Endodermal cell (in vitro differentiated cells): ENCODE results near the gene WSB1. TPM values are rescaled to one million over a fixed set of nuclear protein-coding genes. Genes with fewer than 3 reads are reported as not detected.

Experiments used
- DNase-seq: peaks from one replicate; pipeline ENCODE4 v3.0.0-alpha.2; 2017
- H3K27ac ChIP-seq: 2 replicates; pipeline ENCODE4 v1.5.1; 2013; ENCODE audit warnings: mild to moderate bottlenecking, low read depth, low read length, moderate library complexity
- H3K27me3 ChIP-seq: 2 replicates; pipeline ENCODE4 v1.6.1; 2013; ENCODE audit warnings: mild to moderate bottlenecking, low read length, moderate library complexity; ENCODE audit not compliant: insufficient read depth, control insufficient read depth, poor library complexity, severe bottlenecking
- H3K36me3 ChIP-seq: 2 replicates; pipeline ENCODE4 v1.7.0; 2013; ENCODE audit warnings: mild to moderate bottlenecking, low read length, moderate library complexity; ENCODE audit not compliant: control insufficient read depth, insufficient read depth
- H3K4me1 ChIP-seq: one replicate; pipeline ENCODE4 v1.7.0; 2013; ENCODE audit warnings: low read length; ENCODE audit not compliant: control insufficient read depth, insufficient read depth
- H3K4me3 ChIP-seq: 2 replicates; pipeline ENCODE4 v1.5.1; 2013; ENCODE audit warnings: mild to moderate bottlenecking, low read length, moderate library complexity
- H3K9ac ChIP-seq: 2 replicates; pipeline ENCODE4 v1.6.1; 2013; ENCODE audit warnings: mild to moderate bottlenecking, low read length, moderate library complexity; ENCODE audit not compliant: poor library complexity, severe bottlenecking; ENCODE audit errors: extremely low read depth
- H3K9me3 ChIP-seq: 2 replicates; pipeline ENCODE4 v1.6.1; 2013; ENCODE audit warnings: mild to moderate bottlenecking, low read length, moderate library complexity; ENCODE audit not compliant: control insufficient read depth
- H3K27ac Mint-ChIP-seq: 2 replicates; pipeline ENCODE4 v1.8.0; 2020; ENCODE audit warnings: mixed read lengths
- H3K27me3 Mint-ChIP-seq: 2 replicates; pipeline ENCODE4 v1.8.0; 2021; ENCODE audit warnings: mild to moderate bottlenecking, mixed read lengths; ENCODE audit not compliant: insufficient read depth
- H3K36me3 Mint-ChIP-seq: 2 replicates; pipeline ENCODE4 v1.8.0; 2020; ENCODE audit warnings: low read depth, mixed read lengths
- H3K4me1 Mint-ChIP-seq: 2 replicates; pipeline ENCODE4 v1.8.0; 2020; ENCODE audit warnings: mixed read lengths
- H3K4me3 Mint-ChIP-seq: 2 replicates; pipeline ENCODE4 v1.8.0; 2020; ENCODE audit warnings: mild to moderate bottlenecking, moderate library complexity, mixed read lengths
- H3K9me3 Mint-ChIP-seq: 2 replicates; pipeline ENCODE4 v1.8.0; 2020; ENCODE audit warnings: mild to moderate bottlenecking, mixed read lengths
- WGBS, 2 experiments: methylation state at CpG; one replicate each; pipeline versions ENCODE4 v1.1.5 to v1.1.7; 2013; ENCODE audit warnings: missing lambda C conversion rate in 2 of 2, mixed read lengths in 1 of 2; ENCODE audit not compliant: insufficient coverage in 1 of 2, insufficient read length in 1 of 2; 5-methylcytosine and 5-hydroxymethylcytosine counted together
- total RNA-seq, 2 donors: library from RNA; stranded (reverse); fragmentation: NEBNext Ultra II Directional in 1 of 2; extraction: Animal tissue kit (Norgen Biotek cat#: 25700) in 1 of 2; gene quantifications; 2 replicates in 1 of 2; 3 replicates in 1 of 2; pipeline ENCODE4 v1.2.1, GENCODE V29; 2021
- TF ChIP-seq, protein P1 (sequence below): fragments of 200-600 bp; sonication (generic); conservative IDR thresholded peaks from 2 replicates; pipeline ENCODE4 v1.5.0; 2021; ENCODE audit warnings: antibody characterized with exemption, mild to moderate bottlenecking

Gene WSB1
- total RNA-seq, 2 donors from 2014 or later: 236 to 270 TPM

DNA sequence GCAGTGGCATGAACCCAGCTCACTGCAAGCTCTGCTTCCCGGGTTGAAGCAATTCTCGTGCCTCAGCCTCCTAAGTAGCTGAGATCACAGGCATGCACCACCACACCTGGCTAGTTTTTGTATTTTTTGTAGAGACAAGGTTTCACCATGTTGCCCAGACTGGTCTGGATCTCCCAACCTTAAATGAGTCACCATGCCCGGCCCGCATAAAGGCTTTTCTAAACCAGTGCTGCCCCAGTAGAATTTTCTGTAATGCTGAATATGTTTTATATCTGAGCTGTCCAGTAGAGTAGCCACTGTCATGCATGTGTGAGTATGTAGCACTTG, 36.9 kb upstream of the WSB1 start:
- Mint-ChIP-seq H3K27me3 (peaks cover 21% of the 10 kb centered on the region), H3K27ac (no peak overlapping the region), H3K9me3 (no peaks in the 10 kb centered on the region), H3K4me3 (no peak overlapping the region), H3K36me3 (no peaks in the 10 kb centered on the region), H3K4me1 (no peaks in the 10 kb centered on the region)
- Histone ChIP-seq H3K9ac (no peak overlapping the region), H3K27ac (no peak overlapping the region), H3K4me3 (no peak overlapping the region), H3K9me3 (no peaks in the 10 kb centered on the region), H3K36me3 (no peaks in the 10 kb centered on the region), H3K27me3 (no peaks in the 10 kb centered on the region), H3K4me1 (no peaks in the 10 kb centered on the region)
- TF ChIP-seq, protein P1, sequence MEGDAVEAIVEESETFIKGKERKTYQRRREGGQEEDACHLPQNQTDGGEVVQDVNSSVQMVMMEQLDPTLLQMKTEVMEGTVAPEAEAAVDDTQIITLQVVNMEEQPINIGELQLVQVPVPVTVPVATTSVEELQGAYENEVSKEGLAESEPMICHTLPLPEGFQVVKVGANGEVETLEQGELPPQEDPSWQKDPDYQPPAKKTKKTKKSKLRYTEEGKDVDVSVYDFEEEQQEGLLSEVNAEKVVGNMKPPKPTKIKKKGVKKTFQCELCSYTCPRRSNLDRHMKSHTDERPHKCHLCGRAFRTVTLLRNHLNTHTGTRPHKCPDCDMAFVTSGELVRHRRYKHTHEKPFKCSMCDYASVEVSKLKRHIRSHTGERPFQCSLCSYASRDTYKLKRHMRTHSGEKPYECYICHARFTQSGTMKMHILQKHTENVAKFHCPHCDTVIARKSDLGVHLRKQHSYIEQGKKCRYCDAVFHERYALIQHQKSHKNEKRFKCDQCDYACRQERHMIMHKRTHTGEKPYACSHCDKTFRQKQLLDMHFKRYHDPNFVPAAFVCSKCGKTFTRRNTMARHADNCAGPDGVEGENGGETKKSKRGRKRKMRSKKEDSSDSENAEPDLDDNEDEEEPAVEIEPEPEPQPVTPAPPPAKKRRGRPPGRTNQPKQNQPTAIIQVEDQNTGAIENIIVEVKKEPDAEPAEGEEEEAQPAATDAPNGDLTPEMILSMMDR: no peak
- DNase-seq: no peak
- WGBS, 2 experiments: 69 to 94% methylated on average over 2 to 4 of the region's 4 CpGs

DNA sequence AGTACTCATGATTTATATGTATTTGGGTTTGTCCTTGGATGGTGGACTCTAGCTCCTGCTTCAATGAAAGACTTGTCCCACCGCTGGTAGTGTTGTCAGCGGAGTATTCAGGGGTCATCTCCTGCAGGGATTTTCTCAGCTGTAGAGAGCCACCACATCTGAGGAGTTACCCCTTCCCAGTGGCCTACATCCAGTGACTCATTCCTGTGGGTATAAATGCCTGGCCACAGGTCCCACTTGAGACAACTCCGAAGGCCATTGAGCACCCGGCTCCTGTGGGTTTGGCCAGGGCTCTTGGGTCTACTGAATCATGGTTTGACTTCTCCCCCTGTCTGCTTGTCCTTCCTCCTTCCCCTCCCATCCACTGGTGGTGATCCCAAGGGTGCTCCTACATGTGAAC, 34.6 kb upstream of the WSB1 start:
- Mint-ChIP-seq H3K27ac (no peak overlapping the region), H3K4me1 (no peaks in the 10 kb centered on the region), H3K4me3 (no peak overlapping the region)

DNA sequence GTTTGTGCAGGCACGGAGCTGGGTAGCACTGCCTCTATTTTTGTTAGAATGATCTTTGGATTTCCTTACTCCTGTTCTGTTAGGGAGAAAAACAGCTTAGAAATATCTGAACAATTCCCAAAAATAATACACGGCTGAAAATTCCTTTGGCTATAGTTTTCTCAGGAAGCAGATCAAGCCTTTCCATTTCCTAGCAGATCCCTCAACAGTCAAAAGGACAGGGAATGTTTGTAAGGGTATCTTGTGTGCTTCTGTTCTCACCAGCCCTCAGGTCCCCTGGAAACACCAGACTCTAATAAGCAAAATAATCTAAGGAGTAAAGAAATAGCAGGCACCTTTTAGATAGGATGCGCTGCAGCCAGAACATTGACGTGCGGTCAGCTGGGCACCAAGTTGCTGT, 30.5 kb upstream of the WSB1 start:
- Mint-ChIP-seq H3K4me3 (no peak overlapping the region), H3K36me3 (no peaks in the 10 kb centered on the region), H3K9me3 (no peaks in the 10 kb centered on the region), H3K27ac (no peak overlapping the region), H3K27me3 (peaks cover 21% of the 10 kb centered on the region), H3K4me1 (no peaks in the 10 kb centered on the region)
- no peak for DNase-seq
- TF ChIP-seq, protein P1: no peak
- Histone ChIP-seq H3K4me3 (no peak overlapping the region), H3K36me3 (no peaks in the 10 kb centered on the region), H3K27me3 (no peaks in the 10 kb centered on the region), H3K27ac (no peak overlapping the region), H3K4me1 (no peaks in the 10 kb centered on the region), H3K9ac (no peak overlapping the region), H3K9me3 (no peaks in the 10 kb centered on the region)
- WGBS, 2 experiments: 82 to 95% methylated on average over 4 to 5 of the region's 5 CpGs

More for the DNA sequence above, 34.6 kb upstream of the WSB1 start:
- Histone ChIP-seq H3K4me3 (no peak overlapping the region), H3K9me3 (no peaks in the 10 kb centered on the region), H3K4me1 (no peaks in the 10 kb centered on the region), H3K27ac (no peak overlapping the region), H3K9ac (no peak overlapping the region), H3K36me3 (no peaks in the 10 kb centered on the region), H3K27me3 (no peaks in the 10 kb centered on the region)
- Mint-ChIP-seq H3K9me3 (no peaks in the 10 kb centered on the region), H3K27me3 (peaks cover 12% of the 10 kb centered on the region), H3K36me3 (no peaks in the 10 kb centered on the region)
- TF ChIP-seq, protein P1: no peak
- no peak for DNase-seq
- 93 to 100% methylated on average over 2 to 4 of the region's 4 CpGs for WGBS, 2 experiments
